ENCODE measurements around the gene MRPL37.

The MRPL37 gene

DNA sequence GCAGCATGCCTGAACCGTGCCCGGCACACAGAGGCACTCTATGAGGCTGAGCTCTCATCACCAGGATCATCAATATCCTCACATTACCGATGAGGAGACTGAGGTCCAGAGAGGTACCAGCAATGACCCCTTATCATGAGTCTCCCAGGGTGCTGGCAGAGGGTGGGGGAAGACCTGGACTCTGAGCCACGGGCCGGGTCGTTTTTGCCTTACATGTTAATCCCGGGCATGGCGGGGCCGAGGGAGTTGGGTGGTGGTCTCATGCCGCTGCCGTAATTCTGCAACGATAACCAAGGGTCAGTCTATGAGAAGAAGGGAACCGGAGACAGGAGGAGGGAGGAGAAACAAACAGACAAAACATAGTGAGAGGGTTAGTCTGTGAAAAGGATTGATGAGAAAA is 43.1 kb downstream of the MRPL37 start:
- Histone ChIP-seq H3K27me3 (ENCODE audit: insufficient read depth, low read length) (no peaks in the 10 kb centered on the region), H3K36me3 (ENCODE audit: insufficient read depth, low read length) (peaks cover 82% of the 10 kb centered on the region), H3K4me1 (ENCODE audit: insufficient read depth, low read length) (no peaks in the 10 kb centered on the region), H2AFZ (ENCODE audit: low read depth, low read length) (no peak overlapping the region), H3K4me3 (ENCODE audit: low read length) (no peak overlapping the region), H3K9me3 (ENCODE audit: low read length) (no peaks in the 10 kb centered on the region)

DNA sequence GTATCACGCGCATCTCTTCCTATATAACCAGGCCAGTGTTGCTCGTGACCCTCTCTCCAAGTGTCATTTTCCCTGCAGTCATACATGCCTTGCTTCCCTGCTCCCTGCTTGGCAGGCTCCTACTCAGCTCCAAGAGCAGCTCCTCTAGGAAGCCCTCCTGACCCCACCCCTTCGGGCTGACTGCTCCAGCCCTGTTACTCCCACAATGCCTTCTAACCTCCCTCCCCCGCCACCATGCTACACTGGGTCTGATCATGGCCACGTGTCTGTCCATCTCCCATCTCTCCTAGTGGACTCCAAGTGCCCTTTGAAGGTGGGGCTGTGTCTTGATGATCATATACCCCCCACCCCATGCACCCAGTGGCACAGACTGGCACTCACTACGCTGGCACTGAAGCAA is 44.7 kb downstream of the MRPL37 start:
- Histone ChIP-seq H3K9me3 (ENCODE audit: low read length) (no peaks in the 10 kb centered on the region), H3K36me3 (ENCODE audit: insufficient read depth, low read length) (peaks cover 78% of the 10 kb centered on the region), H3K27me3 (ENCODE audit: insufficient read depth, low read length) (no peaks in the 10 kb centered on the region), H3K4me3 (ENCODE audit: low read length) (no peak overlapping the region), H2AFZ (ENCODE audit: low read depth, low read length) (no peak overlapping the region), H3K4me1 (ENCODE audit: insufficient read depth, low read length) (no peaks in the 10 kb centered on the region)

DNA sequence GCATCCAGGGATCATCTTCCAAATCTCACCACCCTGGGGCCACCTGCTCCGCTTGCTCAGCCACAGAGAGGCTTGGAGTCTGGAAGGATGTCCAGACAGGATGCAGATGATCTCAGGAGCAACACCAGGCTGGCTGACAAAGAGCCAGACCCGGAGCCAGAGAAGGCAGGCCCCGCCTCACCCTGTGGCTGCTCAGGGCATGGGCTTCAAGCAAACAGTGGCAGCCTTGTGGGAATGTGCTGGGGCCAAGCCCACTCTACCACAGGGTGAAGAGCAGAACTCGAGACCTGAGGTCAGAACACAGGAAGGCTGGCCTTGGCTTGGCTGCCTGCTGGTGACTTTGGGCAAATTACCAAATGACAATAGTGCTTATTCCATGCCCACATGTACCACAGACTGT is 45.5 kb downstream of the MRPL37 start:
- H2AFZ ChIP-seq (ENCODE audit: low read depth, low read length): no peak overlapping the region
- peaks cover 82% of the 10 kb centered on the region for H3K36me3 ChIP-seq (ENCODE audit: insufficient read depth, low read length)

DNA sequence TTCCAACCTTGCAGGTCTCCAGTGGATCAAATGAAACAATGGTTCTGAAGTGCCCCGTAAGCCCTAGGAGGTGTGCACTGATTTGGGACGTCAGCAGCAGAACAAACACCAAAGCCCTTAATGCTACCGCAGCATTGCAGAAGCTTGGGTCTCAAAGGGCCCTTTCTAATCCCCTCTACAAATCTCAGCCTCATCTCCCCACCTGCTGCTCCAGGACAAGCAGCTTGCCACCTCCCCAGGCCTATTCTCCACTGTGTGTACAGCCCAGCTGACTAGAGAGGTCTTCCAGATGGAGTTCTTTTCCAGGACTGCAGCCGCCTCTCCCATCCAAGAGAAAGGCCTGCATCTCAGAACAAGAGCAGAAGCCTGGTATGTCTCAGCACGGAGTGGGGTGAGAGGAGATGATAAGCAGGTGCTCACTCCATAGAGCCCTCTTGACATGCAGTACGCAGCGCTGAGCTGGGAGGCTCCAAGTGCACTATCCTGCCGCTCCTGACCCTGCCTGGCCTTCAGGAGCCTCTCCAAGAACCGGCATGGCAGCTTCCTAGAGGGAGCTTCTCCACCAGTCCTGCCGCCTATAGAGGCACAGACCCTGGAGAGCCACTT is 46.3 kb downstream of the MRPL37 start:
- H3K4me1 ChIP-seq (ENCODE audit: insufficient read depth, low read length): no peaks in the 10 kb centered on the region
- no peaks in the 10 kb centered on the region for H3K27me3 ChIP-seq (ENCODE audit: insufficient read depth, low read length)
- no peaks in the 10 kb centered on the region for H3K9me3 ChIP-seq (ENCODE audit: low read length)
- no peak overlapping the region for H3K4me3 ChIP-seq (ENCODE audit: low read length)
- H3K36me3 ChIP-seq (ENCODE audit: insufficient read depth, low read length): peaks cover 82% of the 10 kb centered on the region
- no peak overlapping the region for H2AFZ ChIP-seq (ENCODE audit: low read depth, low read length)

More for the DNA sequence above, 45.5 kb downstream of the MRPL37 start:
- no peaks in the 10 kb centered on the region for H3K27me3 ChIP-seq (ENCODE audit: insufficient read depth, low read length)
- no peak overlapping the region for H3K4me3 ChIP-seq (ENCODE audit: low read length)
- H3K4me1 ChIP-seq (ENCODE audit: insufficient read depth, low read length): no peaks in the 10 kb centered on the region
- no peaks in the 10 kb centered on the region for H3K9me3 ChIP-seq (ENCODE audit: low read length)

DNA sequence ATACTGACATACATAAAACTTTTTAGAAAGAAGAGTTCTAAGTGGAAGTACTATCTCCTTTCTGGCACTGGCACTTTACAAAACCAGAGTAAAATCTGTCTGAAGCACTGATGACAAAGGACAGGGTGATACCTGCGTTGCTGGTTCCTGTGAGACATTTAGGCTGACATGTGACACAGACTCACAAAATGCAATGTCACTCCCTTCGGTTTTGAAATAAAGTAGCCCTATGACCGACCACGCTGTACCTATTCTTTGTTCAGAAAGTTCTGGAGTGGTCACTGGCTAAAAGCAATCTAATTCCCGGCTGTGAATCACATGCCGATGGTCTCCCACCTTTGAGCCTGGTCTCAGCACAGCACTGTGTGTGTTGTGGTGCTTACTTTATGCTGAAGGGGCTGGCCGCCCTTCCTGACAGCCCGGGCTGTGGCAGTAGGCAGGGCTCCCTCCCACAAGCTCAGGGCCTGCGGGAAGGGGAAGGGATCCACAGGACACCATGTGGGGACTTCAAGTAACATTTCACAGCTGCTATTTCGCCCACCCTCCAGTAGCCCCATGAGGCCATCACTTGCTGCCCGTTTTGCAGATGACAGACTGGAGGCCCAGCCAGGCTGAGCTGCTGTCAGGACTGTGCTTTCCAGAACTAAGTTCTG is 48.0 kb downstream of the MRPL37 start:
- H3K36me3 ChIP-seq (ENCODE audit: insufficient read depth, low read length): peaks cover 82% of the 10 kb centered on the region
- no peak overlapping the region for H3K4me3 ChIP-seq (ENCODE audit: low read length)
- H2AFZ ChIP-seq (ENCODE audit: low read depth, low read length): no peak overlapping the region
- no peaks in the 10 kb centered on the region for H3K4me1 ChIP-seq (ENCODE audit: insufficient read depth, low read length)
- no peaks in the 10 kb centered on the region for H3K27me3 ChIP-seq (ENCODE audit: insufficient read depth, low read length)
- no peaks in the 10 kb centered on the region for H3K9me3 ChIP-seq (ENCODE audit: low read length)

DNA sequence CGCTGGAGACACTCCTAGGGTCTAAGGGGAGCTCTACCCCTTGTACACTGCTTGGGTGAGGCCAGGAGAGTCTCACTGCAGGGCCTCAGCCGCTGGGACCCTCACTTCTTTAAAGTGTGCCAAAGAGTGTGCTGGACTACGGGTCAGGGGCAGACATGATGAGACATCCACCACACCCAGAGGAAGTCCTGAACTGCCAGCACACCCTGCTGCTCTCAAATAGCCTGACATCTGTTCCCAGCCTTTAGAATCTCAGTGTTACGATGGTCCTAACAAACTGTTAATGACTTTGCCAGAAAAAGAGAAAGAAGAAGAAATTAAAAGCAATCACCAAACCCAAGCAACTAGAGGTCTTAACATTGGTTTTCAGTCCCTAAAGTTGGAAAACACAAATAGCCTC is 49.0 kb downstream of the MRPL37 start:
- Histone ChIP-seq H3K36me3 (ENCODE audit: insufficient read depth, low read length) (peaks cover 76% of the 10 kb centered on the region), H3K4me3 (ENCODE audit: low read length) (no peak overlapping the region), H3K4me1 (ENCODE audit: insufficient read depth, low read length) (no peaks in the 10 kb centered on the region), H3K9me3 (ENCODE audit: low read length) (no peaks in the 10 kb centered on the region), H2AFZ (ENCODE audit: low read depth, low read length) (no peak overlapping the region), H3K27me3 (ENCODE audit: insufficient read depth, low read length) (no peaks in the 10 kb centered on the region)

DNA sequence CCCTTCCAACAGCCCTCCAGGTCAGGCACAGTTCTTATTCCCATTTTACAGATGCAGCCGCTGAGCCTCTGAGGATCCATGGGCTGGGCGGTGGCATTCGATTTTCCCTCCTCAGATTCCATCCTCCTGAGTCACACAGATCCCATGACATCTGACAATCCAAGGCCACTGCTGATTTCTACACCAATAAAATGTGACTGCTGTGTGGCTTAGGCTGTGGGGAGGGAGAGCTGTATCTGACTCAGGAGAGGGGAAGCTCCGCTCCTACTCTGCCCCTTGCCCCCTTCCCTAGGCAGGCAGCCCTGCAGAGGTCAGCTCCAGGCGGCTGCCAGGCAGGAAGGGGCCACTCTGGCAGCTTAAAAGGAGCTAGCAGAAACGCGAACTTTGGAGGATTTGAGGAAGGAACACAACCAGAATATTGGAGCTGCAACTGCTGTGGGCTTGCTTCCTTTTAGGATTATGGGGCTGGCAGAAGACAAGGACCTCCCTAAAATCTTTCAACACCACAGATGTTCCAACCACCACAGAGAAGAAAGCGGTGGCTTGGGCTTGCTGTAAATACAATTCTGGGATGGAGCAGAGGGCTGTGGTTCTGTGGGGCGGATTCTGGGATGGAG is 50.0 kb downstream of the MRPL37 start:
- Histone ChIP-seq H3K4me1 (ENCODE audit: insufficient read depth, low read length) (no peaks in the 10 kb centered on the region), H3K4me3 (ENCODE audit: low read length) (no peak overlapping the region), H3K36me3 (ENCODE audit: insufficient read depth, low read length) (peaks cover 76% of the 10 kb centered on the region), H2AFZ (ENCODE audit: low read depth, low read length) (no peak overlapping the region), H3K27me3 (ENCODE audit: insufficient read depth, low read length) (no peaks in the 10 kb centered on the region), H3K9me3 (ENCODE audit: low read length) (no peaks in the 10 kb centered on the region)

DNA sequence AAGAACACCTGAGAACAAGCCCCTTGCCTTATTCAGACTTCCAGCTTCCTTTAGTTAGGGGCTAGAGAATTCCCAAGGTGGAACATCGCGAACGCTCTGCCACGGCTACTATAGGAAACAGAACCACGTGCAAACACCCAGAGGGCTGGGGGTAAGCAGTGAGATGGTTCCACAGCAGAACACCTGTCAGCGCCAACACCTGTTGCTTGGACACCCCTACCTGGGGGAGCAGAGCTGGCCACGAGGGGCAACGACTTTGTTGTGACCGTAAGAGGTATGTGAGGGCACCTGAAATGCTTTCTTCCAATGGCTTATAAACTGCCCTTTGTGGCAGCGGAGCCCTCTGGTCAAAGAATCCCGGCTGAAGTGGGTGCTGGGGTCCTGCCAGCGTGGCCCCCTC is 50.7 kb downstream of the MRPL37 start:
- no peaks in the 10 kb centered on the region for H3K27me3 ChIP-seq (ENCODE audit: insufficient read depth, low read length)
- H3K36me3 ChIP-seq (ENCODE audit: insufficient read depth, low read length): peaks cover 72% of the 10 kb centered on the region
- H3K9me3 ChIP-seq (ENCODE audit: low read length): no peaks in the 10 kb centered on the region
- no peaks in the 10 kb centered on the region for H3K4me1 ChIP-seq (ENCODE audit: insufficient read depth, low read length)
- no peak overlapping the region for H2AFZ ChIP-seq (ENCODE audit: low read depth, low read length)
- no peak overlapping the region for H3K4me3 ChIP-seq (ENCODE audit: low read length)

DNA sequence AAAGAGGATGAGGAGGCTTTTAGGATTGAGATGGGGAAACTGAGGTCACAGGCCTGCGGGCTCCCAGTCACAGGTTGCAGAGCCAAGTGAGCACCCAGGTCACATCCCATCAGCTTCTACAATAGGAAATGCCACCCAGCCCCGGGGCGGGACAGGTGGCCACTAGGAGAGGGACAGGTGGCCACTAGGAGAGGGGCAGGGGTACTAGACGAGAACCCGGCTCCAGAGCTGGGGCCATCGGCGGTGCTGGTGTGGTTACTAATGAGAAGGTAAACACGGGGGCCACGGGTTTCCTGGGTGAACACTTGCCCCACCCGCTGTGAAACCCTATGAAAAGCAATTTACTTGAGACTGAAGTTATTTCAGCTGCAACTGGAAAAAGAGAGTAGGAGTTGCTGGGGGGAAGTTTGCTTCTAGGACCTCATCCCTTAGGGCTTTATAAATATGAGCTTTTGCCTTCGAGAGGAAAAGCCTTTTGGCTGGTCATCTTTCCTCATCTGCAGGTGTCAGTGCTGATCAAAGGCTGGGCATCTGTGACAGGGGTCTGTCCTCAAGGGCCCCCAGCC is 52.5 kb downstream of the MRPL37 start:
- Histone ChIP-seq H2AFZ (ENCODE audit: low read depth, low read length) (no peak overlapping the region), H3K9me3 (ENCODE audit: low read length) (no peaks in the 10 kb centered on the region), H3K27me3 (ENCODE audit: insufficient read depth, low read length) (no peaks in the 10 kb centered on the region), H3K36me3 (ENCODE audit: insufficient read depth, low read length) (peaks cover 60% of the 10 kb centered on the region), H3K4me3 (ENCODE audit: low read length) (no peak overlapping the region), H3K4me1 (ENCODE audit: insufficient read depth, low read length) (peaks cover 4% of the 10 kb centered on the region)

DNA sequence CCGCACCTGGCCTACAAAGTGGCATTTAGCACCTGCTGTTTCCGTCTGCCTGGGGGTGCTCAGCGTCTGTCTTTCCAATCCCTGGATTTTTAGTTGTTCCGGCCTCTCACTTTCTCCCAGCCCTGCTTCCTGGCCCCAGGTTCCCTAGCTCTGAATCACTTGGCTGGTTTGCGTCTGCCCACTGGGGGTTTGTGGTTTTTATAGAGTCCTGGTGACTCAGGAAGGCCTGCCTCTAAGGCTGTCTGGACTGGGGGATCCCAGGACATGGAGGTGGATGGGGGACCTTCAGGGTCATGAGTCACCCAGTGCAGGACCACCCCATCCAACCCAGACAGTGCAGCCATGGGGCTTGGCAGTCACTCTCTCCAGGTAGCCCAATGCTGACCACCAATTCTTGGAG is 53.5 kb downstream of the MRPL37 start:
- Histone ChIP-seq H3K9me3 (ENCODE audit: low read length) (no peaks in the 10 kb centered on the region), H3K27me3 (ENCODE audit: insufficient read depth, low read length) (no peaks in the 10 kb centered on the region), H3K4me1 (ENCODE audit: insufficient read depth, low read length) (peaks cover 6% of the 10 kb centered on the region), H3K4me3 (ENCODE audit: low read length) (no peak overlapping the region), H3K36me3 (ENCODE audit: insufficient read depth, low read length) (peaks cover 52% of the 10 kb centered on the region), H2AFZ (ENCODE audit: low read depth, low read length) (no peak overlapping the region)

DNA sequence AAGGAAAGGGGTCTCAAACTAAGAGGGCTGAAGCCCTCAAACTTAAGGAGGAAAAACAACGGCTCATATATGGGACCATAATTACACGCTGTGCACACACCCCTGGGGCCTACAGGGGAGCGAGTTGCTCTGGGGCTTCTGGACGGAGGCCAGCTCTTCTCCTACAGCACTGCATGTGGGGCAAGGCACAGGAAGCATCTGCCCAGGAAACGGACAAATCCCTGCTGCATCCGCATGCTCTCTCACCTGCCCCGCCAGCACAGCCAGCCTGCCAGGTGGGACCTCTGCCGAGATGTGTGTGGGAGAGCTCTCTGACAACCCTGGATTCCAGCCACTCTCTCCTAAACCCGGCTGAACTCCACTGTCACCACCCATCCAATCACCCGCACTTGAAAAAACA is 54.1 kb downstream of the MRPL37 start:
- no peak overlapping the region for H3K4me3 ChIP-seq (ENCODE audit: low read length)
- H3K27me3 ChIP-seq (ENCODE audit: insufficient read depth, low read length): no peaks in the 10 kb centered on the region
- no peak overlapping the region for H2AFZ ChIP-seq (ENCODE audit: low read depth, low read length)
- peaks cover 46% of the 10 kb centered on the region for H3K36me3 ChIP-seq (ENCODE audit: insufficient read depth, low read length)
- H3K9me3 ChIP-seq (ENCODE audit: low read length): no peaks in the 10 kb centered on the region
- H3K4me1 ChIP-seq (ENCODE audit: insufficient read depth, low read length): peaks cover 6% of the 10 kb centered on the region

DNA sequence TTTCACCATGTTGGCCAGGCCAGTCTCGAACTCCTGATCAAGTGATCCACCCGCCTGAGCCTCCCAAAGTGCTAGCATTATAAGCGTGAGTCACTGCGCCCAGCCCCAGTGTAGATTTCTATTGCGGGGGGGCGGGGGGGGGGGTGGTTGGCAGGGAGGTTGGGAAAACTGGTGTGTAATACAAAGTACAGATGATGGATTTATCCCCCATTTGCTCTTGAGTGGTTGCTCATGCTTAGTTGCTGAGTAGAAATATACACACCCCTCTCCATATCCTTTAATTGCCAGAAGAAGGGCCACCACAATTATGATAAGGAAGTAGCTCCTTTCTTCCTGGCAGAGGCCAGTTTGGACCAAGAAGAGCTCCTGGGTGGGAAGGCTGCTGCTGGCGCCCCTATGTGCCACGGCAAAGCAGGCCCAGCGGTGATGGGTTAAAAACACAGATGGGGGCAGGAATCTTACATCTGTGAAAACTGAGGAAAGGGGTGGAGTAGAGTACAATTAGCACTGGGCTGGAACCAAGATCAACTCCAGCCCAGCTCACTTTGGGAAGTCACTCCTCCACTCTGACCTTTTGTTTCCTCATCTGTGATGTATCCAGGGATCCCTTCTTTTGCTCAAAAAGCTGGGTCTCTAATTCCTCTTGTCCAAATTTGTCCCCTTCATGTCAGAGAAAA is 55.2 kb downstream of the MRPL37 start:
- Histone ChIP-seq H2AFZ (ENCODE audit: low read depth, low read length) (no peak overlapping the region), H3K27me3 (ENCODE audit: insufficient read depth, low read length) (no peaks in the 10 kb centered on the region), H3K9me3 (ENCODE audit: low read length) (no peaks in the 10 kb centered on the region), H3K4me1 (ENCODE audit: insufficient read depth, low read length) (peaks cover 6% of the 10 kb centered on the region), H3K36me3 (ENCODE audit: insufficient read depth, low read length) (peaks cover 40% of the 10 kb centered on the region), H3K4me3 (ENCODE audit: low read length) (no peak overlapping the region)

Data from neuron (in vitro differentiated cells).